GM19467 (cell line): ENCODE results near the gene AKT2.

ENCODE experiments used
- ATAC-seq: cut with Tn5 transposase; IDR thresholded peaks from one replicate; pipeline ENCODE4 v1.9.1; 2021; ENCODE audit warnings: mild to moderate bottlenecking, moderate library complexity; ENCODE audit not compliant: unreplicated experiment

AKT2 gene

GRCh38 chr19:40255619-40256166 is 29.5 kb downstream of the AKT2 start:
- no peak for ATAC-seq

GRCh38 chr19:40254714-40255418 is 30.3 kb downstream of the AKT2 start:
- ATAC-seq, result no peak

GRCh38 chr19:40253611-40254092 is 31.5 kb downstream of the AKT2 start:
- no peak for ATAC-seq

DNA sequence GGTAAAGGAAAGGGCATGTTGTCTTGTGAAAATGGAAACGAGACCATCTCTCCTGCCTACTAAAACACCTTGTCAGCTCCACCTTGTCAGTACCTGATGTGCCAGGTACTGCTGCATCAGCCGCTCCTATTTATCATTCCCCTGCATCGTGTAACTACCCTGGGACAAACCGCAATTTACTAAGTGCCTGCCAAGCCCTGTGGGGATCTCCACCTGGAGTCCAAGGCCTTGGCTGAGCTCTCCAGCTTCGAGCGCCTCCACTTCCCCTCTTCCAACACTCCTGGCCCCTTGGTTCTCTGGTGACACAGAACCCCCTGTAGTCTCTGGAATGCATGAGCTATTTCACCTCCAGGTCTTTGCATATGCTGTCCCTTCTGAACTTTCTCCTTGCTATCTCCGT is 32.8 kb downstream of the AKT2 start:
- ATAC-seq, result no peak

DNA sequence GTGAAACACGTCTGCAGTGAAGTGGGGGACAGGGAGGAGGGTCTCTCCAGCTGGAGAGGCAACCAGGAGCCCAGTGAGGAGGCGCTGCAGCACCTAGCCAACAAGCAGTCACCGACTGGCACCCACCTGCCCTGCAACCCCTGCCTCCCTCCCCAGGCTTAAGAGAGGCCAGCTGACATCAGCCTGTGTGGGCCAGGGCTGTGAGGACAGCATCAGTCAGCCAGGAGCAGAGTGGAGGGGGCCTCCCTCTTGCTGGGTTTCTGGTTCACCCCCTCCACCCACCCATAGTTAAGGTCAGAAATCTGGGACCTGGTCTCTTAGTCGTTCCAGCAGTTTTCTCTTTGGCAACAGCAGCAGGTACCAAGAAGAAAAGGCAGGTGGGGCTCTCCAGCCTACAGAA is 33.2 kb downstream of the AKT2 start:
- ATAC-seq, result no peak

DNA sequence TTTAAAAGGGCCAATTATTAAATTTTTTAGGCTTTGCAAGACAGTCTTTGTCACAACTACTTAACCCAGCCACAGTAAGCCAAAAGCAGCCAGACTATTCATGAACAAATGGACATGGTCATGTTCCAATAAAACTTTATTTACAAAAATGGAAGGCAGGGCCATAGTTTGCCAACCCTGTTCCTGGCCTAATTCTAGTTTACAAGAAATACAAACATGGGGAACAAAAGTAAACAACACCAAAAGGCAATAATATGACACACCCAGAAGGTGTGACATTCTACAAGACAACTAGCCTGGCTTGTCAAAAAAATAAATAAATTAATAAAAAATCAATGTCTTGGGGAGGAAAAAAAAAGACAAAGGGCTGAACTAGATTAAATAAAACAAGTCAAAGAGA is 33.9 kb downstream of the AKT2 start:
- no peak for ATAC-seq

- no peak for ATAC-seq
These were observed 35.4 kb downstream of the AKT2 start for GRCh38 chr19:40249781-40250180.

GRCh38 chr19:40249201-40249600 is 35.9 kb downstream of the AKT2 start:
- ATAC-seq, result no peak

DNA sequence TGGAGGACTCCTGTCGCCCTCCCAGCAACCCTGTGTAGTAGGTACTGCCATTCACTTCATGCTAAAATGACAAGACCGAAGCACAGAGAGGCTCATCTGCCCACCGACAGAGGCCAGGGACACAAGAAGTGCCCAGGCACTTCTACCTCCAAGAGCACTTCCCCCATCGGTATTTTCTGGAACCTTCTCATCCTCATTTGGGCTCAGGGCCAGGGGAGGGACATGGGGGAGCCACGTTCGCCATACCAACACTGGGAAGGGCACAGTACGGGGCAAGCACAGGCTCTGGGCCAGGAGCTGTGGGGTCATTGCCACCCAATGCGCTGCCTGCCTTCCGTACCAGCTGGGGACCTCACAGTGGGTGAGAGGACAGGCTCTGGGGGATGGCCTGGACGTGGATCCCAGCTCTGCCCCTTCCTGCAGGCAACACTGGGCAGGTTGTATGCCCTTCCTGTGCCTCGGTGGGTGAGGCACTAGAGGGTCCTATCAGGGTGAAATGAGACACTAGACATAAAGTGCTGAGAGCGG is 37.3 kb downstream of the AKT2 start:
- ATAC-seq, result no peak

- ATAC-seq, result no peak
These were observed 38.0 kb downstream of the AKT2 start for GRCh38 chr19:40247178-40247577.

GRCh38 chr19:40246292-40247073 is 38.7 kb downstream of the AKT2 start:
- ATAC-seq, result no peak

DNA sequence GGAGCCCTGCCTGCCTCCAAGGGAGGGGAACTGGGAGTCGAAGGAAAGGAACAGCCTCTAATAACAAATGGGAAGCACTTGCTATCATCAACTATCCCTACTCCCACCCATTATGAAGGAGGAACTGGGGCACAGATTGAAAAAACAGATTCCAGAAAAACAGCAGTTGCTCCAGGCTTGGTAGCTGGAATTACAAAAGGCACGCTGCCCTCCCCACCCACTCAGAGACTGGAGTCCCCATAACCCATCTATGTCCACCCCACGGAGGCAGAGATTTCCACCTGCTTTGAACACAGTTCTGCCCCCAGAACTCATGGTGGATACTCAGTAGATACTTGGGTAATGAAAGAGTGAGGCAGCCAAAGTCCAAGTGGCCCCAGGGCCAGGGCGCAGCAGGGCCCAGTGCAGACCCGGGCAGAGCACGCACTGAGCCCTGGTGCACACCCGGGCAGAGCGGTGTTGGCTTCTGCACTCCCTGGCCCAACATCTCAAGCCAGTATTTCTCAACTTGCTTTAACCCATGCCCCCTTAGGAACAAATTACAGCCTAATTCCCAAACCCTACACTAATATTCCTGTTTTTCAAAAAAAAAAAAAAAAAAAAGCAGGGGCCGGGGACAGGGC is 39.5 kb downstream of the AKT2 start:
- no peak for ATAC-seq

- no peak for ATAC-seq
These were observed 40.4 kb downstream of the AKT2 start for GRCh38 chr19:40244579-40245317.

DNA sequence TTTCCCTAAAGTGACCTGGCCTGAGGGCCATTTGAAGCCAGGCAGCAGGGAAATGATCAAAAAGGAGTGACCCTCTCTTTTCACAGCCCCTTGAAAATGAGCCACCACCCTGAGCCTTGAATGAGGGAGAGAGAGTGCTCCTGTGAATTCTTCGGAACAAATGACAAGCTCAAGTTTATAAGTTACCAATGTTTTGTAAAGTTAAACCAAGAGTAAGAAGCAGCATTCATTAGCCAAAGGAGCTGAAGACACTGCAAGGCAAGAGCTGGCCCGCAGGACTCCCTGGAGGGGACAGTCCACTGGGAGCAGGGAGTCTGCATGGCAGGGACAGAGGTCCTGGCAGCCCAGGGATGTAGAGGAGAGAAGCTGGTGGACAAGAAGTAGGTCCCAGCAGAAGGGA is 42.0 kb downstream of the AKT2 start:
- no peak for ATAC-seq

DNA sequence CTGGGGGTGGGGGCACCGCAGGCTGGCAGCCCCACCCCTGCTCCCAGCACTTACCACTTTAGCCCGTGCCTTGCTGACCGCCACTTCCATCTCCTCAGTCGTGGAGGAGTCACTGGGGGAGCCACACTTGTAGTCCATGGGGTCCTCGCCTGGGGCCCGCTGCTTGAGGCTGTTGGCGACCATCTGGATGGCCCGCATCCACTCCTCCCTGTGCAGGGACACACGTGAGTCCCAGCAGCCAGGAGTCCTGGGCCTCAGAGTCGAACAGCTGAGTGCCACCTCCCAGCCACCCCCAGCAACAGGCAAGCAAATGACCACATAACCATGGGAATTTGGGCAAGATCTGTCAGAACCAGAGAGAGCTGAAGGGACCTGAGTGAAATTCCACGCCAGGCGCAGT is 42.7 kb downstream of the AKT2 start:
- ATAC-seq, result no peak

- ATAC-seq, result no peak
These were observed 43.2 kb downstream of the AKT2 start for GRCh38 chr19:40241809-40242384.

DNA sequence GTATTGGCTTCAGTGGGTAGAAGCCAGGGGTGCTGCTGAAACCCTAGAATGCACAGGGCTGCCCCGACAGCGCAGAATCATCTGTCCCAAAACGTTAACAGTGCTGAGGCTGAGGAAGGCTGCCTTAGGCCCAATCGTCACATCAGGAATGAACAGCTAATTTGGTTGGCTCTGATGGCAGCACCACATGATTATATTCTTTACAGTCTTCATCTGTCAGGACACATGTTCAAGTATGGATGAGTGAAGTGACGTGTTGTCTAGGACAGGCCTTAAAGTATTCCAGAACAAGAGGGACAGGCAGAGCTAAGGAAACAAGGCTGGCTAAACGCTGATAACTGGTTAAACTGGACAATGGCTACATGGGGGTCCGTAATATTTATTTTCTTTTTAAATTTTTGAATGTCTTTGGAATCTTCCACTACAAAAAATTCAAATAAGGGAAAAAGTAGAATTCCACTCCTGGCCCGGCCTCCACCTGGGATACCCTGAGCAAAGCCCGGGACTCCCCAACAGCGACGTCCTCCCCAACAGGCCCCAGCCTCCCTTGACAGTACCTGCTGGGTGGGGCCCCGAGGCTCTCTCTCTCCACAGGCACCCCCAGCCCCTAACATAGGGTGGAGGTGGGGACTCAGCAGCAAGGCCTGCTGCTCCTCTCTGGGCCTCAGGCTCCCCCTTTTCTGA is 43.9 kb downstream of the AKT2 start:
- no peak for ATAC-seq

GRCh38 chr19:40240332-40240731 is 44.8 kb downstream of the AKT2 start:
- ATAC-seq, result no peak

GRCh38 chr19:40239415-40240226 is 45.5 kb downstream of the AKT2 start:
- no peak for ATAC-seq
